Stomach (tissue), 4 donors: ENCODE results near the gene HECTD2.

Experiments
- EP300 ChIP-seq: sonication (generic); formaldehyde crosslinking; IDR thresholded peaks from one replicate; pipeline ENCODE4 v1.6.1; 2017; ENCODE audit warnings: antibody characterized with exemption
- POLR2AphosphoS5 ChIP-seq, 3 donors: sonication (generic); formaldehyde crosslinking; IDR thresholded peaks; one replicate each; pipeline ENCODE4 v1.6.1; 2016; ENCODE audit warnings: antibody characterized with exemption in 3 of 3
- TF ChIP-seq, protein P1 (sequence below), 7 experiments: fragments of 450-650 bp in 4 of 7; fragments of 200-600 bp in 3 of 7; sonication (generic) in 3 of 7; IDR thresholded peaks; one replicate each; pipeline ENCODE4 v1.5.1; 2016 to 2019; ENCODE audit warnings: antibody characterized with exemption in 7 of 7, control low read depth in 2 of 7, mild to moderate bottlenecking in 1 of 7

DNA sequence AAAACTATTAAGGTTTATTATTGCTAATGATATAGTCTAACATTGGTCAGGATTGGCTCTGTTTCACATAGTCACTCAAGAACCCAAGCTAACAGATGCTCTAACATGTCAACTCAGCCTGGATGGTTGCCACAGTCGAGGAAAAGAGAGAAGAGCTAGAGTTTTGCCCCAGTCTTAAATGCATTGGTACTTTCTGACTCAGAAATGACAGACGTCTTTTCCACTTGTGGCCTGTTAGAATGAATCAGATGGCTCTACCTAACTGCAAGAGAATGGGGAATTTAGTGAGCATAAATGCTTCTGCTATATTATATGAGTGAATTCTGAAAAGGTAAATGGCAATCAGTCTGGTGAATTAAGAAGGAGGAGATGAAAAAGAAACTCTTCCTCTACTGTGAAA is 13.9 kb downstream of the HECTD2 start:
- TF ChIP-seq POLR2AphosphoS5 (IDR thresholded peaks at IDR 0.05) (no peak), EP300 (no peak)
- TF ChIP-seq, protein P1, sequence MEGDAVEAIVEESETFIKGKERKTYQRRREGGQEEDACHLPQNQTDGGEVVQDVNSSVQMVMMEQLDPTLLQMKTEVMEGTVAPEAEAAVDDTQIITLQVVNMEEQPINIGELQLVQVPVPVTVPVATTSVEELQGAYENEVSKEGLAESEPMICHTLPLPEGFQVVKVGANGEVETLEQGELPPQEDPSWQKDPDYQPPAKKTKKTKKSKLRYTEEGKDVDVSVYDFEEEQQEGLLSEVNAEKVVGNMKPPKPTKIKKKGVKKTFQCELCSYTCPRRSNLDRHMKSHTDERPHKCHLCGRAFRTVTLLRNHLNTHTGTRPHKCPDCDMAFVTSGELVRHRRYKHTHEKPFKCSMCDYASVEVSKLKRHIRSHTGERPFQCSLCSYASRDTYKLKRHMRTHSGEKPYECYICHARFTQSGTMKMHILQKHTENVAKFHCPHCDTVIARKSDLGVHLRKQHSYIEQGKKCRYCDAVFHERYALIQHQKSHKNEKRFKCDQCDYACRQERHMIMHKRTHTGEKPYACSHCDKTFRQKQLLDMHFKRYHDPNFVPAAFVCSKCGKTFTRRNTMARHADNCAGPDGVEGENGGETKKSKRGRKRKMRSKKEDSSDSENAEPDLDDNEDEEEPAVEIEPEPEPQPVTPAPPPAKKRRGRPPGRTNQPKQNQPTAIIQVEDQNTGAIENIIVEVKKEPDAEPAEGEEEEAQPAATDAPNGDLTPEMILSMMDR (IDR thresholded peaks at IDR 0.05) = no peak
